Measurements from ENCODE around the gene SLC43A2. TPM values are rescaled to one million over a fixed set of nuclear protein-coding genes. Genes with fewer than 3 reads are reported as not detected.

The SLC43A2 gene
- total and polyA plus RNA-seq, 4 donors, result 27.0 to 125 (median 68.6) TPM

DNA sequence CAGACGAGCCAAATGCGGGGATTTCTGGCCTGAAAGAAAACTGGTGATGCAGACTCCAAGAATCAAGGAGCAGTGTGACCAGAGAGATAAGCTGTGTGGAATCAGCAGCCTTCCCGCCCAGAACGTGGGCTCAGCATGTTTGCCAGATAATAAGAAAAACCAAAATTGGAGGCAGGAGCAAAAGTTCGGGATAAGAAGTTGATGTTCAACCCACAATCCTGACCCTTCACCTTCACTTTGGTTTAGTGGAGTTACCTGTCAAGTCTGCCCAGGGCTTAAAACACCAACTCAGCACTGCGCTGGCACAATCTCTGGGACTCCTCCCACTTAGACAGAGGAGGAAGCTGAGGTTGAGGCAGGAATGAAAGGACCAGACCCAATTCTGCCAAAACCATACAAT is 3.1 kb downstream of the SLC43A2 start:
- Histone ChIP-seq H3K4me1 (ENCODE audit: control insufficient read depth in 5 of 5, insufficient read depth in 5 of 5, low read length in 5 of 5) (peaks cover 0 to 27% (median 12%) of the 10 kb centered on the region in 5 donors), H3K9ac (ENCODE audit: insufficient read depth in 1 of 2, low read length in 2 of 2) (no peak overlapping the region), H3K27ac (ENCODE audit: low read depth in 1 of 2, low read length in 1 of 2) (no peak overlapping the region), H3K9me3 (ENCODE audit: control insufficient read depth in 4 of 4, insufficient read depth in 3 of 4, low read length in 3 of 4) (no peaks in the 10 kb centered on the region), H3K4me3 (no peak overlapping the region), H3K36me3 (ENCODE audit: control insufficient read depth in 4 of 4, insufficient read depth in 4 of 4, low read length in 4 of 4) (peaks cover 0 to 3% (median under 1%) of the 10 kb centered on the region in 4 donors), H3K27me3 (ENCODE audit: control insufficient read depth in 3 of 3, insufficient read depth in 3 of 3, low read length in 2 of 3) (peaks cover 0 to 6% (median 0%) of the 10 kb centered on the region in 3 donors)
- 73 to 76% methylated on average over 6 of the region's 6 CpGs for WGBS, 2 donors
- ATAC-seq (ENCODE audit: insufficient read depth, low FRiP score), result no peak
- DNase-seq, result no peak
- TF ChIP-seq, protein P1, sequence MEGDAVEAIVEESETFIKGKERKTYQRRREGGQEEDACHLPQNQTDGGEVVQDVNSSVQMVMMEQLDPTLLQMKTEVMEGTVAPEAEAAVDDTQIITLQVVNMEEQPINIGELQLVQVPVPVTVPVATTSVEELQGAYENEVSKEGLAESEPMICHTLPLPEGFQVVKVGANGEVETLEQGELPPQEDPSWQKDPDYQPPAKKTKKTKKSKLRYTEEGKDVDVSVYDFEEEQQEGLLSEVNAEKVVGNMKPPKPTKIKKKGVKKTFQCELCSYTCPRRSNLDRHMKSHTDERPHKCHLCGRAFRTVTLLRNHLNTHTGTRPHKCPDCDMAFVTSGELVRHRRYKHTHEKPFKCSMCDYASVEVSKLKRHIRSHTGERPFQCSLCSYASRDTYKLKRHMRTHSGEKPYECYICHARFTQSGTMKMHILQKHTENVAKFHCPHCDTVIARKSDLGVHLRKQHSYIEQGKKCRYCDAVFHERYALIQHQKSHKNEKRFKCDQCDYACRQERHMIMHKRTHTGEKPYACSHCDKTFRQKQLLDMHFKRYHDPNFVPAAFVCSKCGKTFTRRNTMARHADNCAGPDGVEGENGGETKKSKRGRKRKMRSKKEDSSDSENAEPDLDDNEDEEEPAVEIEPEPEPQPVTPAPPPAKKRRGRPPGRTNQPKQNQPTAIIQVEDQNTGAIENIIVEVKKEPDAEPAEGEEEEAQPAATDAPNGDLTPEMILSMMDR (IDR thresholded peaks at IDR 0.05; ENCODE audit: control extremely low read depth, extremely low read depth), result no peak

DNA sequence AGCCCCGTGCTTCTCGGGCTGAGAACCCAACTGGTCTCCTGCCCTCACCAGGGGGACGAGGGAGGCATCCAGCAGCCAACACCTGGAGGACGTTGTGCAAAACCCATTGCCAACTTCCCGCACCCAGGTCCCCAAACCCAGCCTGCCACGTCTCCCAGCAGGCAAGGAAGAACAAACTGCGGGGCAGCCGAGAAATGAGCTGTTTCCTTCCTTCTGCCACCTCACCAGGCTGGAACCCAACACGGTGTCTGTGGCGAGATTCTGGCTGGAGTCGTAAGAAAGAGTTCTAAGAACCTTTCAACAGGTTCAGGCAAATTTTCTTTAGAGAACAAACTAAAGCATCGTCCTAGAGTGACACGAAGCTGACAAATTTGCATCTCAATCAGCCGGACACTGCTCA is 3.6 kb downstream of the SLC43A2 start:
- Histone ChIP-seq H3K9me3 (ENCODE audit: control insufficient read depth in 4 of 4, insufficient read depth in 3 of 4, low read length in 3 of 4) (no peaks in the 10 kb centered on the region), H3K4me1 (ENCODE audit: control insufficient read depth in 5 of 5, insufficient read depth in 5 of 5, low read length in 5 of 5) (peaks cover 0 to 27% (median 11%) of the 10 kb centered on the region in 5 donors), H3K4me3 (no peak overlapping the region), H3K27me3 (ENCODE audit: control insufficient read depth in 3 of 3, insufficient read depth in 3 of 3, low read length in 2 of 3) (peaks cover 0 to under 1% (median 0%) of the 10 kb centered on the region in 3 donors), H3K9ac (ENCODE audit: insufficient read depth in 1 of 2, low read length in 2 of 2) (no peak overlapping the region), H3K36me3 (ENCODE audit: control insufficient read depth in 4 of 4, insufficient read depth in 4 of 4, low read length in 4 of 4) (peaks cover 0 to 3% (median under 1%) of the 10 kb centered on the region in 4 donors), H3K27ac (ENCODE audit: low read depth in 1 of 2, low read length in 1 of 2) (no peak overlapping the region)
- ATAC-seq (ENCODE audit: insufficient read depth, low FRiP score) (no peak), DNase-seq (no peak)
- TF ChIP-seq, protein P1 (IDR thresholded peaks at IDR 0.05; ENCODE audit: control extremely low read depth, extremely low read depth), result no peak
- WGBS, 2 donors, result 39 to 67% methylated on average over 14 of the region's 14 CpGs

DNA sequence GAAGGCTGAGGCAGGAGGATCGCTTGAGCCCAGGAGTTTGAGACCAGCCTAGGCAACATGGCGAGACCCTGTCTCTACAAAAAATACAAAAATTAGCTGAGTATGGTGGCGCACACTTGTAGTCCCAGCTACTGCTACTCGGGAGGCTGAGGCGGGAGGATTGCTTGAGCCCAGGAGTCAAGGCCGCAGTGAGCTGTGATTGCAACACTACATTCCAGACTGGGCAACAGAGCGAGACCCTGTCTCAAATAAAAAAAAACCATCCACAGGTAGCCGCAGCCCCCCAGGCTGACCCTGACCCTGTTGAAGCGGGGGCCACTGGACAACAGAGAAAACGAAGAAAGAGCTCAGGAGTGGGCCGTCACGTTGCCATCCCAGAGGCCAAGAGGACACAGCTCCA is 4.0 kb downstream of the SLC43A2 start:
- no peak for ATAC-seq (ENCODE audit: insufficient read depth, low FRiP score)
- Histone ChIP-seq H3K9ac (ENCODE audit: insufficient read depth in 1 of 2, low read length in 2 of 2) (no peak overlapping the region), H3K27ac (ENCODE audit: low read depth in 1 of 2, low read length in 1 of 2) (no peak overlapping the region), H3K4me1 (ENCODE audit: control insufficient read depth in 5 of 5, insufficient read depth in 5 of 5, low read length in 5 of 5) (peaks cover 0 to 25% (median 11%) of the 10 kb centered on the region in 5 donors), H3K4me3 (no peak overlapping the region), H3K9me3 (ENCODE audit: control insufficient read depth in 4 of 4, insufficient read depth in 3 of 4, low read length in 3 of 4) (no peaks in the 10 kb centered on the region), H3K27me3 (ENCODE audit: control insufficient read depth in 3 of 3, insufficient read depth in 3 of 3, low read length in 2 of 3) (no peaks in the 10 kb centered on the region), H3K36me3 (ENCODE audit: control insufficient read depth in 4 of 4, insufficient read depth in 4 of 4, low read length in 4 of 4) (peaks cover 0 to 4% (median under 1%) of the 10 kb centered on the region in 4 donors)
- TF ChIP-seq, protein P1 (IDR thresholded peaks at IDR 0.05; ENCODE audit: control extremely low read depth, extremely low read depth), result no peak
- DNase-seq, result no peak
- WGBS, 2 donors, result 86 to 87% methylated on average over 12 of the region's 12 CpGs
